ENCODE data around the gene FHL2. TPM values are rescaled to one million over a fixed set of nuclear protein-coding genes. Genes with fewer than 3 reads are reported as not detected.

Gene FHL2
- total RNA-seq, 2 donors from 2014 or later = 2.6 to 3.0 TPM

DNA sequence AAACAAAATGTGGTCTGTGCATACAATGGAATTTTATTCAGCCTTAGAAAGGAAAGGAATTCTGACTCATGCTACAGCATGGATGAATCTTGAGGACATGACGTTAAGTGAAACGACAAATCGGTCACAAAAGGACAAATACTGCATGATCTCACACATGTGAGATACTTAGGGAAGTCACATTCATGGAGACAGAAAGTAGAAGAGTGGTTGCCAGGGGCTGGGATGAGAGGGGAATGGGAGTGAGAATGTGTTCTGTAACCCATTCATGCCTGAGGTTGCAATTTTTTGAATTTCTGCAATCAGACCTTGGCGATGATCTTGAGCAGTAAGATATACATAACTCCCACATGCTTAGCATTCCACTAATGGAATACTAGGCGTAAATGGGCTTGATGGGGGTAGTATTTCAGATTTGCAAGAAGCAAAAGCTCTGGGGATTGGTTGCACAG lies 22.0 kb downstream of the FHL2 start:
- no peak for ATAC-seq
- Mint-ChIP-seq H3K9me3 (no peaks in the 10 kb centered on the region), H3K27ac (no peak overlapping the region), H3K36me3 (no peaks in the 10 kb centered on the region)
- DNase-seq (ENCODE audit: low spot score in 2 of 2) = no peak

GRCh38 chr2:105376010-105376409 lies 22.8 kb downstream of the FHL2 start:
- H3K36me3 Mint-ChIP-seq = no peaks in the 10 kb centered on the region
- no peaks in the 10 kb centered on the region for H3K9me3 Mint-ChIP-seq
- ATAC-seq (no peak), DNase-seq (ENCODE audit: low spot score in 2 of 2) (no peak)
- no peak overlapping the region for H3K27ac Mint-ChIP-seq

- ATAC-seq (no peak), DNase-seq (ENCODE audit: low spot score in 2 of 2) (no peak)
- Mint-ChIP-seq H3K36me3 (no peaks in the 10 kb centered on the region), H3K27ac (no peak overlapping the region), H3K9me3 (no peaks in the 10 kb centered on the region)
Measured at GRCh38 chr2:105375001-105375561, 23.8 kb downstream of the FHL2 start.

- H3K27ac Mint-ChIP-seq = peak overlapping the region; percentile 71 to 88
- H3K9me3 Mint-ChIP-seq = no peaks in the 10 kb centered on the region
- no peaks in the 10 kb centered on the region for H3K36me3 Mint-ChIP-seq
- DNase-seq (ENCODE audit: low spot score in 2 of 2) = no peak
- peak in 1 of 2 donors; percentile 45 for ATAC-seq
Measured at GRCh38 chr2:105373895-105374401, 24.9 kb downstream of the FHL2 start.

- ATAC-seq (no peak), DNase-seq (ENCODE audit: low spot score in 2 of 2) (no peak)
- Mint-ChIP-seq H3K9me3 (no peaks in the 10 kb centered on the region), H3K36me3 (no peaks in the 10 kb centered on the region), H3K27ac (no peak overlapping the region)
Measured at GRCh38 chr2:105373344-105373781, 25.5 kb downstream of the FHL2 start.

GRCh38 chr2:105371810-105372209 lies 27.0 kb downstream of the FHL2 start:
- Mint-ChIP-seq H3K9me3 (no peaks in the 10 kb centered on the region), H3K36me3 (no peaks in the 10 kb centered on the region), H3K27ac (no peak overlapping the region)
- no peak for ATAC-seq
- no peak for DNase-seq (ENCODE audit: low spot score in 2 of 2)

GRCh38 chr2:105371156-105371555 lies 27.7 kb downstream of the FHL2 start:
- DNase-seq (ENCODE audit: low spot score in 2 of 2) (no peak), ATAC-seq (no peak)
- no peak overlapping the region for H3K27ac Mint-ChIP-seq
- no peaks in the 10 kb centered on the region for H3K36me3 Mint-ChIP-seq
- no peaks in the 10 kb centered on the region for H3K9me3 Mint-ChIP-seq

- Mint-ChIP-seq H3K27ac (peak overlapping the region in 1 of 2 donors; percentile 0), H3K9me3 (no peaks in the 10 kb centered on the region), H3K36me3 (no peaks in the 10 kb centered on the region)
- peak; percentile 73 to 83 for DNase-seq (ENCODE audit: low spot score in 2 of 2)
- ATAC-seq = peak; percentile 98 to 99
Measured at GRCh38 chr2:105369777-105370690, 28.8 kb downstream of the FHL2 start.

DNA sequence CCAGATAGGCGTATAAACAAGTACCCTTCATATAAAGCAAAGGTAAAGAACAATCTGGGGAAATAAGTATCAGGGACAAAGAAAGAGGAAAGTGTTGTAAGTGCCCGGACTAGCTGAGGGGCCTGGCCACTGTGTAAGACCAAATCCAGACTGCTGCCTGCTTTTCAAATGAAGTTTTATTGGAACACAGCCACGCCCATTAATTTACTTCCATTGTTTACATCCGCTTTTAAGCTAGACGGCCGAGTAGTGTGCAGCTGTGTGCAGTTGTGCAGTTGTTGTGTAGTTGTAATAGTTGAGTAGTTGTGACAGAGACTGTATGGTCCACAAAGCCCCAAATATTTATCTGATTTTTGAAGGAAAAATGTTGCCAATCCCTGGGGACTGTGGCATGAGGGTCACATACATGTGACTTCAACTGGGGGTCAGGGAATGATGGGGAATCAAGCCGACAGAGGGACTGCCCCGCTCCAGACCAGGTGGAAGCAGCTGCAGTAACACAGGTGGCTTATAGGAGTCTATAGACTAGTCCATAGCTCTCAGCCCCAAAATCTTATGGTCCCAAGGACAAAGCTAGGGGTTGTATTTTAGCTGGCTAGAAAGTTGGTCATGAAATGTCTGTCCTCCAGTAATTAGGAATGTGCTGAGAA lies 30.0 kb downstream of the FHL2 start:
- no peak for DNase-seq (ENCODE audit: low spot score in 2 of 2)
- Mint-ChIP-seq H3K27ac (no peak overlapping the region), H3K9me3 (no peaks in the 10 kb centered on the region), H3K36me3 (no peaks in the 10 kb centered on the region)
- no peak for ATAC-seq

GRCh38 chr2:105365206-105365605 lies 33.6 kb downstream of the FHL2 start:
- ATAC-seq (no peak), DNase-seq (ENCODE audit: low spot score in 2 of 2) (no peak)
- Mint-ChIP-seq H3K36me3 (peaks cover 0 to 9% of the 10 kb centered on the region in 2 donors), H3K9me3 (no peaks in the 10 kb centered on the region), H3K27ac (peak overlapping the region; percentile 48 to 55)

GRCh38 chr2:105364436-105365139 lies 34.3 kb downstream of the FHL2 start:
- DNase-seq (ENCODE audit: low spot score in 2 of 2) = no peak
- Mint-ChIP-seq H3K9me3 (no peaks in the 10 kb centered on the region), H3K27ac (peak overlapping the region in 1 of 2 donors; percentile 55), H3K36me3 (peaks cover 0 to 13% of the 10 kb centered on the region in 2 donors)
- no peak for ATAC-seq

DNA sequence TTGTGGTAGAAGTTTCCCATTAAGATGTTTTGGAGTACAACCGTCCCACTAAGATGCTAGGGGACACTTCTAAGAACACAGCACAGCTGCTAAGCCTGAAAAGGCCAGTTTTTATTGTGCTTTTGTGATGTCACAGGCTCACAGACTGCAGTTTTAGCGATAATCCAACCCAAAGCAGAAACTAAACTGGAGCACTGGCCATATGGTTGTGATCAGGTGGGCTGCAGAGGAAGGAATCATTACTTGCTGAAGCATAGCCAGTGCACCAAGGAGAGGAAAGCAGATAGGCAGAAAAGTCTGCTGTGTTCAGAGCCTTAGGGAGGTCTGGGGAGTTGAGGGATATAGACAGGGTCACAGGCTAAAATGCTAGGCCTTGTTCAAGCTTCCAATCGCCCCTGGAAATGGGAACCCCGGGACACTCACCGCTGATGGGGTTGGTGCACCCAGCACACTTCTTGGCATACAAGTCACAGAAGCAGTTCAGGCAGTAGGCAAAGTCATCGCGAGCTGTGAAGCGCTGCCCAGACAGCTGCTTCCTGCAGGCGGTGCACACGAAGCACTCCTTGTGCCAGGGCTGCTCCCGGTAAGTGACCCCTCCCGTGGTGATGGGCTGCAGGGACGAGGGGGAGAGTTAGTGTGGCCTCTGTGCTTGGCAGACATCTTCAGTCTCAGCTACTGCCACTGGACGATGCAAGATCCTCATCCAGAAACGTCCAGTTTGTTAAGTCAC lies 35.8 kb downstream of the FHL2 start:
- peak in 1 of 2 donors; percentile 37 for ATAC-seq
- DNase-seq (ENCODE audit: low spot score in 2 of 2) = no peak

GRCh38 chr2:105361102-105361889 lies 37.6 kb downstream of the FHL2 start:
- Mint-ChIP-seq H3K9me3 (peaks cover 5 to 6% of the 10 kb centered on the region in 2 donors), H3K27ac (peak overlapping the region; percentile 50 to 68), H3K36me3 (peaks cover 15 to 26% of the 10 kb centered on the region in 2 donors)
- ATAC-seq (no peak), DNase-seq (ENCODE audit: low spot score in 2 of 2) (no peak)

More for the DNA sequence above, 35.8 kb downstream of the FHL2 start:
- Mint-ChIP-seq H3K27ac (peak overlapping the region in 1 of 2 donors; percentile 38), H3K9me3 (no peaks in the 10 kb centered on the region), H3K36me3 (peaks cover 2 to 15% of the 10 kb centered on the region in 2 donors)

GRCh38 chr2:105358593-105358992 lies 40.3 kb downstream of the FHL2 start:
- peaks cover 12% of the 10 kb centered on the region in 2 donors for H3K9me3 Mint-ChIP-seq
- DNase-seq (ENCODE audit: low spot score in 2 of 2) (no peak), ATAC-seq (no peak)
- peaks cover 24 to 44% of the 10 kb centered on the region in 2 donors for H3K36me3 Mint-ChIP-seq
- no peak overlapping the region for H3K27ac Mint-ChIP-seq

GRCh38 chr2:105357122-105357521 lies 41.7 kb downstream of the FHL2 start:
- ATAC-seq = no peak
- Mint-ChIP-seq H3K36me3 (peaks cover 30 to 52% of the 10 kb centered on the region in 2 donors), H3K9me3 (peaks cover 12% of the 10 kb centered on the region in 2 donors), H3K27ac (no peak overlapping the region)
- DNase-seq (ENCODE audit: low spot score in 2 of 2) = no peak

Measured in activated naive CD4-positive, alpha-beta T cell treated with anti-CD3 and anti-CD28 coated beads, Interleukin-2, amount 50 U/mL, for 72 hours (primary cell).